Panc1 (cell line): ENCODE results near the gene FYB2. TPM values are rescaled to one million over a fixed set of nuclear protein-coding genes. Genes with fewer than 3 reads are reported as not detected.

Source experiments
- ATAC-seq: fragments of 200-7000 bp; cut with Tn5 transposase; 2 replicates; pipeline ENCODE4 v1.9.1; 2020; ENCODE audit warnings: mild to moderate bottlenecking, moderate library complexity
- BruUV-seq: library from RNA; stranded (reverse); fragments of 400-500 nt; replicated peaks from 2 replicates; lab custom pipeline; 2021; lab: Mats Ljungman, UMichigan
- CTCF ChIA-PET: fragments of 300-600 bp; sonication (Branson Sonifier 250); formaldehyde crosslinking; loops from one replicate; lab custom pipeline; 2022; ENCODE audit warnings: antibody characterized with exemption; lab: Charles Lee
- POLR2A ChIA-PET: fragments of 300-600 bp; sonication (Branson Sonifier 250); formaldehyde crosslinking; loops from one replicate; lab custom pipeline; 2022; ENCODE audit warnings: antibody characterized with exemption; lab: Charles Lee
- DNase-seq: peaks from one replicate; pipeline ENCODE4 v3.0.0-alpha.2; 2010; ENCODE audit warnings: low read depth, low spot score
- H3K27ac ChIP-seq: 2 replicates; pipeline ENCODE4 v1.5.1; 2011; ENCODE audit warnings: mild to moderate bottlenecking, low read length, inconsistent platforms
- H3K27me3 ChIP-seq: fragments of 200-500 bp; sonication (Bioruptor generic); 2 replicates; pipeline ENCODE4 v1.6.0; 2014; ENCODE audit warnings: low read length, inconsistent platforms; ENCODE audit not compliant: control insufficient read depth, insufficient read depth
- H3K36me3 ChIP-seq: fragments of 200-500 bp; sonication (Bioruptor generic); 2 replicates; pipeline ENCODE4 v1.5.1; 2014; ENCODE audit warnings: inconsistent platforms, mild to moderate bottlenecking, low read length, moderate library complexity; ENCODE audit not compliant: control insufficient read depth, insufficient read depth
- H3K4me1 ChIP-seq: 2 replicates; pipeline ENCODE4 v1.5.1; 2011; ENCODE audit warnings: inconsistent platforms, mild to moderate bottlenecking, low read length, moderate library complexity; ENCODE audit not compliant: control insufficient read depth, insufficient read depth
- H3K4me3 ChIP-seq, 2 experiments: 2 replicates each; pipeline ENCODE4 v1.5.1; 2011 to 2012; ENCODE audit warnings: low read depth in 2 of 2, low read length in 2 of 2, mild to moderate bottlenecking in 2 of 2, inconsistent platforms in 1 of 2, moderate library complexity in 1 of 2
- H3K9me3 ChIP-seq: fragments of 200-500 bp; sonication (Bioruptor generic); 2 replicates; pipeline ENCODE4 v1.5.1; 2014; ENCODE audit warnings: low read depth, mild to moderate bottlenecking, inconsistent platforms, low read length, moderate library complexity; ENCODE audit not compliant: control insufficient read depth, insufficient read depth
- POLR2AphosphoS5 ChIP-seq: IDR thresholded peaks from 2 replicates; pipeline ENCODE4 v1.6.1; 2012; ENCODE audit warnings: mild to moderate bottlenecking, low read depth, low read length, moderate library complexity
- REST ChIP-seq, 2 experiments: IDR thresholded peaks; 2 replicates each; pipeline ENCODE4 v1.6.1; 2011 to 2012; ENCODE audit warnings: low read depth in 2 of 2, control low read depth in 1 of 2, low read length in 1 of 2, mild to moderate bottlenecking in 1 of 2, moderate library complexity in 1 of 2; ENCODE audit not compliant: insufficient read depth in 1 of 2
- SIN3A ChIP-seq: IDR thresholded peaks from 2 replicates; pipeline ENCODE4 v1.6.1; 2012; ENCODE audit warnings: low read depth, mild to moderate bottlenecking, low read length, moderate library complexity, borderline replicate concordance; ENCODE audit not compliant: insufficient read depth
- TCF7L2 ChIP-seq: IDR thresholded peaks from 2 replicates; pipeline ENCODE4 v1.6.1; 2011; ENCODE audit warnings: mild to moderate bottlenecking, low read depth, low read length, inconsistent platforms
- in situ Hi-C: cut with HindIII; loops from 2 replicates; pipeline ENCODE4 v1.10.0; 2016; ENCODE audit warnings: low sequenced_read_pairs, low pct_unique_long_range_greater_than_20kb
- intact Hi-C: fragments of 100-400 bp; cut with micrococcal nuclease; formaldehyde crosslinking; loops from one replicate; pipeline ENCODE4 v1.10.0; 2022; ENCODE audit not compliant: unreplicated experiment
- total RNA-seq: library from RNA; stranded (reverse); gene quantifications from one replicate; pipeline ENCODE4 v1.2.1, GENCODE V29; 2021; ENCODE audit not compliant: unreplicated experiment
- TF ChIP-seq, protein P1 (sequence below): fragments of 450-650 bp; IDR thresholded peaks from 2 replicates; pipeline ENCODE4 v1.5.1; 2017; ENCODE audit warnings: mild to moderate bottlenecking

The FYB2 gene
- total RNA-seq, 1 experiment from 2014 or later = 0.49 TPM

DNA sequence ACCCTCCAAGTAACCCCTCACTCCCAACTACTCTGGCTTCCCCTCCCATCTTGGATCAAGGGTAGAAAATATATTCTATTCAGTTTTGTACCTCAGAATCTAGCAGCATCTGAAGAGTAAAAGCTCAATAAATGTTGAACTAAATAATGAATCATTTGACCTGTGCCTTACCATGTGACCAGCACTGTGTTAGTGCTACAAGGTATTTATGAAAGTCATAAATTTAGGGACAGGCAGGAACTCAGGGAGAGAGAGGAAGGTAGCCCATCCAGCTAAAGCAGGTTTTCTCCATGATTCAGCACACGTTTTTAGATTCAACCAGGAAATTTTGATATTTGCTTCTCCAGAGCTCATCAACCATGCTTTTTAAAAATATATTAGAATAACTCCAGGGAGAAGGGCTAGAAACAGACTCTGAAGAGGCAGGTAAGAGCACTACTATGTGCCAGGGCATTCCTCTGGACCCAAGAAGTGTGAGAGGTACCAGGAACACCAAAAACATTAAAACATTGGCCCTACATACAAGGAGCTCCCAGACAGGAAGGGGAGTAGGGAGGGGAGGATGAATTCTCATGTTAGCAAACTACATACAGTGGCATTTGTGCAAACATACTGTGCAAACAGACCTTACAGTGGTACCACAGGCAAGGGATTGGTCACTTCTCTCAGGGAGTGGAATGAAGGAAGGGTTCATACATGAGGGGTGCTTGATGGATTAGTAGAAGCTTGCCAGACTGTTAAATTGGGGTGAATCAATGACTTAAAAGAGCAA lies 64.3 kb downstream of the FYB2 start:
- peaks cover 4% of the 10 kb centered on the region; the same call in 1 of the 2 replicates for H3K27me3 ChIP-seq
- in situ Hi-C loops (no loop called here), intact Hi-C loops (no loop called here)
- no peak overlapping the region for H3K27ac ChIP-seq
- ChIA-PET POLR2A (no interaction called here), CTCF (no interaction called here)
- no peak overlapping the region for H3K4me3 ChIP-seq
- no TSS peak for BruUV-seq
- no peak for DNase-seq
- ATAC-seq = no peak
- no peaks in the 10 kb centered on the region for H3K4me1 ChIP-seq
- H3K36me3 ChIP-seq = no peaks in the 10 kb centered on the region
- TF ChIP-seq TCF7L2 (no peak), REST (IDR thresholded peaks at IDR 0.05; ENCODE audit: insufficient read depth in 1 of 2, low read depth in 2 of 2, low read length in 1 of 2) (no peak), POLR2AphosphoS5 (no peak), SIN3A (no peak)
- TF ChIP-seq, protein P1, sequence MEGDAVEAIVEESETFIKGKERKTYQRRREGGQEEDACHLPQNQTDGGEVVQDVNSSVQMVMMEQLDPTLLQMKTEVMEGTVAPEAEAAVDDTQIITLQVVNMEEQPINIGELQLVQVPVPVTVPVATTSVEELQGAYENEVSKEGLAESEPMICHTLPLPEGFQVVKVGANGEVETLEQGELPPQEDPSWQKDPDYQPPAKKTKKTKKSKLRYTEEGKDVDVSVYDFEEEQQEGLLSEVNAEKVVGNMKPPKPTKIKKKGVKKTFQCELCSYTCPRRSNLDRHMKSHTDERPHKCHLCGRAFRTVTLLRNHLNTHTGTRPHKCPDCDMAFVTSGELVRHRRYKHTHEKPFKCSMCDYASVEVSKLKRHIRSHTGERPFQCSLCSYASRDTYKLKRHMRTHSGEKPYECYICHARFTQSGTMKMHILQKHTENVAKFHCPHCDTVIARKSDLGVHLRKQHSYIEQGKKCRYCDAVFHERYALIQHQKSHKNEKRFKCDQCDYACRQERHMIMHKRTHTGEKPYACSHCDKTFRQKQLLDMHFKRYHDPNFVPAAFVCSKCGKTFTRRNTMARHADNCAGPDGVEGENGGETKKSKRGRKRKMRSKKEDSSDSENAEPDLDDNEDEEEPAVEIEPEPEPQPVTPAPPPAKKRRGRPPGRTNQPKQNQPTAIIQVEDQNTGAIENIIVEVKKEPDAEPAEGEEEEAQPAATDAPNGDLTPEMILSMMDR = no peak
- no peaks in the 10 kb centered on the region for H3K9me3 ChIP-seq

DNA sequence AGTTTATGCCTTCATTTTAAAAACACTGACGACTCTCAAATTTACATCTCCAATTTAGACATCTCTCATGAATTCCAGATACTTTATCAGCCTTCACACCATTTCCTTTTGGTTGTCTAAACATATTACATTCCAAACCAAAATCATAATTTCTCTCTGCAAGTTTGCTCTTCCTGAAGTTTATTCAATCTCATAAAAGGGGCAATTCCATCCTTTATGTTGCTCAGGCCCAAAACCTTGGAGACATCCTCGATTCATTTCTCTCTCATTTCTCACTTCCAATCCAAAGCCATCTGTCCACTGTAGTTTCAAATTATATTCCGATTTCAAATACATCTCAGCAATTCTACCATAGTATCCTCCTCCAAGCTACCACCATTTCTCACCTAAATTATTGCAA lies 74.0 kb downstream of the FYB2 start:
- Histone ChIP-seq H3K4me1 (no peaks in the 10 kb centered on the region), H3K27me3 (peaks cover 9% of the 10 kb centered on the region), H3K9me3 (no peaks in the 10 kb centered on the region), H3K4me3 (no peak overlapping the region), H3K36me3 (no peaks in the 10 kb centered on the region), H3K27ac (no peak overlapping the region)
- no TSS peak for BruUV-seq
- in situ Hi-C loops = no loop called here
- no peak for DNase-seq
- POLR2A ChIA-PET = no interaction called here
- ATAC-seq = no peak
- CTCF ChIA-PET = no interaction called here
- intact Hi-C loops = no loop called here
- no peak for TF ChIP-seq POLR2AphosphoS5
- no peak for TF ChIP-seq REST (IDR thresholded peaks at IDR 0.05; ENCODE audit: insufficient read depth in 1 of 2, low read depth in 2 of 2, low read length in 1 of 2)
- TF ChIP-seq, protein P1 = no peak
- no peak for TF ChIP-seq SIN3A
- TF ChIP-seq TCF7L2 = no peak
